ENCODE measurements around the gene LRRC27.
A peak's percentile ranks its signal among the peaks of the same experiment; 100 is the strongest.

LRRC27 gene

GRCh38 chr10:132355754-132356153, 23.8 kb downstream of the LRRC27 start:
- in situ Hi-C loops (cut with MboI; ENCODE audit: low pct_unique_long_range_greater_than_20kb, low sequenced_read_pairs, unreplicated experiment), result no loop called here
- no peak for TF ChIP-seq CTCF (IDR thresholded peaks at IDR 0.05; ENCODE audit: extremely low read depth, insufficient read depth, missing control alignments)
- DNase-seq (ENCODE audit: low spot score), result no peak

GRCh38 chr10:132356621-132357195, 24.7 kb downstream of the LRRC27 start:
- no peak for DNase-seq (ENCODE audit: low spot score)
- in situ Hi-C loops (cut with MboI; ENCODE audit: low pct_unique_long_range_greater_than_20kb, low sequenced_read_pairs, unreplicated experiment), result no loop called here
- TF ChIP-seq CTCF (IDR thresholded peaks at IDR 0.05; ENCODE audit: extremely low read depth, insufficient read depth, missing control alignments), result no peak

- no peak for TF ChIP-seq CTCF (IDR thresholded peaks at IDR 0.05; ENCODE audit: extremely low read depth, insufficient read depth, missing control alignments)
- DNase-seq (ENCODE audit: low spot score), result no peak
- in situ Hi-C loops (cut with MboI; ENCODE audit: low pct_unique_long_range_greater_than_20kb, low sequenced_read_pairs, unreplicated experiment), result no loop called here
Measured at GRCh38 chr10:132357286-132358058, 25.5 kb downstream of the LRRC27 start.

- DNase-seq (ENCODE audit: low spot score), result no peak
- no peak for TF ChIP-seq CTCF (IDR thresholded peaks at IDR 0.05; ENCODE audit: extremely low read depth, insufficient read depth, missing control alignments)
- in situ Hi-C loops (cut with MboI; ENCODE audit: low pct_unique_long_range_greater_than_20kb, low sequenced_read_pairs, unreplicated experiment), result no loop called here
Measured at GRCh38 chr10:132359305-132360040, 27.5 kb downstream of the LRRC27 start.

GRCh38 chr10:132360766-132361447, 28.9 kb downstream of the LRRC27 start:
- in situ Hi-C loops (cut with MboI; ENCODE audit: low pct_unique_long_range_greater_than_20kb, low sequenced_read_pairs, unreplicated experiment), result no loop called here
- DNase-seq (ENCODE audit: low spot score), result no peak
- TF ChIP-seq CTCF (IDR thresholded peaks at IDR 0.05; ENCODE audit: extremely low read depth, insufficient read depth, missing control alignments), result peak; percentile 47

GRCh38 chr10:132361581-132362101, 29.6 kb downstream of the LRRC27 start:
- in situ Hi-C loops (cut with MboI; ENCODE audit: low pct_unique_long_range_greater_than_20kb, low sequenced_read_pairs, unreplicated experiment), result no loop called here
- DNase-seq (ENCODE audit: low spot score), result no peak
- TF ChIP-seq CTCF (IDR thresholded peaks at IDR 0.05; ENCODE audit: extremely low read depth, insufficient read depth, missing control alignments), result no peak
